B cell (primary cell): ENCODE measurements around the gene ZNF385D. TPM values are rescaled to one million over a fixed set of nuclear protein-coding genes. Genes with fewer than 3 reads are reported as not detected.

Experiments used
- ATAC-seq: fragments of 200-7000 bp; cut with Tn5 transposase; one replicate; pipeline ENCODE4 v1.10.0; 2021; ENCODE audit warnings: low read depth, mild to moderate bottlenecking, moderate number of reproducible peaks, moderate library complexity
- CTCF ChIA-PET: fragments of 350-600 bp; sonication (Branson Sonifier 250); formaldehyde crosslinking; loops from one replicate; lab custom pipeline; 2021; ENCODE audit warnings: antibody characterized with exemption, inconsistent platforms; lab: Charles Lee
- POLR2A ChIA-PET: fragments of 350-600 bp; sonication (Branson Sonifier 250); formaldehyde crosslinking; loops from one replicate; lab custom pipeline; 2021; ENCODE audit warnings: antibody characterized with exemption; lab: Charles Lee
- DNase-seq: peaks from one replicate; pipeline ENCODE4 v3.0.0; 2013
- H2AFZ ChIP-seq: 2 replicates; pipeline ENCODE4 v1.6.1; 2012; ENCODE audit warnings: mild to moderate bottlenecking, low read depth, low read length; ENCODE audit not compliant: insufficient read depth, poor library complexity, severe bottlenecking
- H3K27ac ChIP-seq, 2 donors: 1 replicate in 1 of 2; 2 replicates in 1 of 2; pipeline ENCODE4 v1.5.1; 2012 to 2013; ENCODE audit warnings: low read length in 2 of 2, mild to moderate bottlenecking in 2 of 2, moderate library complexity in 1 of 2
- H3K27me3 ChIP-seq, 4 experiments: fragments of 200-600 bp in 1 of 4; sonication (generic) in 1 of 4; replicated peaks in 1 of 4; 1 replicate in 2 of 4; 2 replicates in 2 of 4; pipeline versions ENCODE4 v1.6.1 to v1.7.0; 2013 to 2016; ENCODE audit warnings: low read length in 3 of 4, mild to moderate bottlenecking in 2 of 4, mixed read lengths in 1 of 4, moderate library complexity in 1 of 4; ENCODE audit not compliant: insufficient read depth in 4 of 4, control insufficient read depth in 3 of 4; ENCODE audit errors: control extremely low read depth in 1 of 4
- H3K36me3 ChIP-seq, 2 experiments: replicated peaks in 1 of 2; 1 replicate in 1 of 2; 2 replicates in 1 of 2; pipeline versions ENCODE4 v1.6.1 to v1.7.1; 2013; ENCODE audit warnings: low read length in 1 of 2; ENCODE audit not compliant: insufficient read depth in 2 of 2, control insufficient read depth in 1 of 2; ENCODE audit errors: control extremely low read depth in 1 of 2, extremely low read depth in 1 of 2
- H3K4me1 ChIP-seq, 2 donors: fragments of 200-600 bp in 1 of 2; sonication (generic) in 1 of 2; 1 replicate in 1 of 2; 2 replicates in 1 of 2; pipeline versions ENCODE4 v1.5.1 to v1.6.1; 2013 to 2017; ENCODE audit warnings: low read length in 2 of 2; ENCODE audit not compliant: control insufficient read depth in 2 of 2, insufficient read depth in 2 of 2
- H3K4me2 ChIP-seq: replicated peaks from 2 replicates; pipeline ENCODE3; 2012; ENCODE audit warnings: mild to moderate bottlenecking, low read depth, low read length; ENCODE audit not compliant: poor library complexity, severe bottlenecking
- H3K4me3 ChIP-seq, 5 experiments: fragments of 200-600 bp in 1 of 5; sonication (generic) in 1 of 5; 1 replicate in 3 of 5; 2 replicates in 2 of 5; pipeline versions ENCODE4 v1.5.1 to v1.7.0; 2011 to 2016; ENCODE audit warnings: low read length in 4 of 5, mild to moderate bottlenecking in 4 of 5, low read depth in 2 of 5, control low read depth in 1 of 5, moderate library complexity in 1 of 5; ENCODE audit not compliant: insufficient read depth in 1 of 5; ENCODE audit errors: control extremely low read depth in 1 of 5, extremely low read depth in 1 of 5
- H3K79me2 ChIP-seq: fragments of 200-600 bp; sonication (generic); one replicate; pipeline ENCODE4 v1.6.0; 2016; ENCODE audit warnings: low read length; ENCODE audit not compliant: control insufficient read depth, insufficient read depth
- H3K9ac ChIP-seq: fragments of 200-600 bp; sonication (generic); 2 replicates; pipeline ENCODE4 v1.6.1; 2017; ENCODE audit warnings: mild to moderate bottlenecking, low read length, moderate library complexity
- H3K9me3 ChIP-seq, 3 donors: one replicate each; pipeline versions ENCODE4 v1.6.1 to v1.7.1; 2013; ENCODE audit warnings: low read length in 2 of 3; ENCODE audit not compliant: control insufficient read depth in 2 of 3, insufficient read depth in 1 of 3; ENCODE audit errors: control extremely low read depth in 1 of 3
- H4K20me1 ChIP-seq: 2 replicates; pipeline ENCODE4 v1.6.0; 2012; ENCODE audit warnings: mild to moderate bottlenecking, low read length; ENCODE audit not compliant: insufficient read depth, control insufficient read depth, poor library complexity, severe bottlenecking
- H3K27ac Mint-ChIP-seq: one replicate; pipeline ENCODE4 v1.8.0; 2021; ENCODE audit warnings: mixed read lengths
- H3K27me3 Mint-ChIP-seq: one replicate; pipeline ENCODE4 v1.8.0; 2021; ENCODE audit warnings: mixed read lengths
- H3K4me1 Mint-ChIP-seq: one replicate; pipeline ENCODE4 v1.8.0; 2021; ENCODE audit warnings: mixed read lengths
- H3K4me3 Mint-ChIP-seq: one replicate; pipeline ENCODE4 v1.8.0; 2021; ENCODE audit warnings: mixed read lengths
- H3K9me3 Mint-ChIP-seq: one replicate; pipeline ENCODE4 v1.8.0; 2022; ENCODE audit warnings: mixed read lengths; ENCODE audit not compliant: insufficient read depth
- EZH2 ChIP-seq: IDR thresholded peaks from 2 replicates; pipeline ENCODE4 v1.6.1; 2012; ENCODE audit warnings: borderline replicate concordance, low read depth, mild to moderate bottlenecking, moderate library complexity, low read length; ENCODE audit not compliant: insufficient read depth, poor library complexity, severe bottlenecking
- WGBS: methylation state at CpG from one replicate; pipeline ENCODE4 v1.1.5; 2013; ENCODE audit warnings: missing lambda C conversion rate; ENCODE audit not compliant: insufficient coverage; 5-methylcytosine and 5-hydroxymethylcytosine counted together
- intact Hi-C: fragments of 100-400 bp; cut with micrococcal nuclease; formaldehyde crosslinking; loops from one replicate; pipeline ENCODE4 v1.10.0; 2022
- polyA plus RNA-seq: library from polyadenylated mRNA; depleted of rRNA; stranded (reverse); fragments of >200 nt; gene quantifications from 2 replicates; pipeline ENCODE4 v1.2.3, GENCODE V29; 2012
- total RNA-seq, 2 donors: library from RNA; stranded (reverse); fragments of 120-200 nt in 1 of 2; gene quantifications; 1 replicate in 1 of 2; 2 replicates in 1 of 2; pipeline versions ENCODE4 v1.2.3 to v1.2.4, GENCODE V29; 2013 to 2022
- TF ChIP-seq, protein P1 (sequence below): fragments of 200-600 bp; IDR thresholded peaks from one replicate; pipeline ENCODE4 v1.8.0; 2022; ENCODE audit warnings: antibody characterized with exemption, mild to moderate bottlenecking

Gene ZNF385D
- total and polyA plus RNA-seq, 2 donors (not counting 1 experiment from before 2014, with no cell fraction given): not detected

DNA sequence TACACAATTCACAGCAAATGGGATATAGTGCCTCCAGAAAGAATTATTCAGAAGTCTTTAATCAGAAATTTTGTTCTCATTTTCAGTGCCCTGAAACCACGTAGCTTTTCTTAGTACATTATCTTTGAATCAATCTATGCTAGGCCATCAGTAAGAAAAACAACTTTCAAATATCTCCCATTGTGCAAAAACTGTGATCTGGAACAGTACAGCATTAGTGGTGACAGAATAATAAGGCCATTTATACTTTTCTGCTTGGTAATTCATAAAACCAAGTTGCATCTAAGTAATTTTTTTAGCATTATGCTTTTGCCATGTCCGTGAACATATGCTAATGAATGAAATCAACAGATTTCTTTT lies 35.4 kb upstream of the ZNF385D start:
- no peaks in the 10 kb centered on the region for H3K36me3 ChIP-seq
- H3K4me3 Mint-ChIP-seq: no peak overlapping the region
- H4K20me1 ChIP-seq: no peaks in the 10 kb centered on the region
- no peaks in the 10 kb centered on the region for H3K27me3 Mint-ChIP-seq
- no peak overlapping the region for H3K4me3 ChIP-seq
- intact Hi-C loops: no loop called here
- no peak for TF ChIP-seq EZH2
- TF ChIP-seq, protein P1, sequence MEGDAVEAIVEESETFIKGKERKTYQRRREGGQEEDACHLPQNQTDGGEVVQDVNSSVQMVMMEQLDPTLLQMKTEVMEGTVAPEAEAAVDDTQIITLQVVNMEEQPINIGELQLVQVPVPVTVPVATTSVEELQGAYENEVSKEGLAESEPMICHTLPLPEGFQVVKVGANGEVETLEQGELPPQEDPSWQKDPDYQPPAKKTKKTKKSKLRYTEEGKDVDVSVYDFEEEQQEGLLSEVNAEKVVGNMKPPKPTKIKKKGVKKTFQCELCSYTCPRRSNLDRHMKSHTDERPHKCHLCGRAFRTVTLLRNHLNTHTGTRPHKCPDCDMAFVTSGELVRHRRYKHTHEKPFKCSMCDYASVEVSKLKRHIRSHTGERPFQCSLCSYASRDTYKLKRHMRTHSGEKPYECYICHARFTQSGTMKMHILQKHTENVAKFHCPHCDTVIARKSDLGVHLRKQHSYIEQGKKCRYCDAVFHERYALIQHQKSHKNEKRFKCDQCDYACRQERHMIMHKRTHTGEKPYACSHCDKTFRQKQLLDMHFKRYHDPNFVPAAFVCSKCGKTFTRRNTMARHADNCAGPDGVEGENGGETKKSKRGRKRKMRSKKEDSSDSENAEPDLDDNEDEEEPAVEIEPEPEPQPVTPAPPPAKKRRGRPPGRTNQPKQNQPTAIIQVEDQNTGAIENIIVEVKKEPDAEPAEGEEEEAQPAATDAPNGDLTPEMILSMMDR: no peak
- H3K9me3 ChIP-seq: no peaks in the 10 kb centered on the region
- no peak overlapping the region for H3K27ac ChIP-seq
- CTCF ChIA-PET: no interaction called here
- POLR2A ChIA-PET: no interaction called here
- no peak overlapping the region for H3K4me2 ChIP-seq
- no peak overlapping the region for H3K27ac Mint-ChIP-seq
- no peaks in the 10 kb centered on the region for H3K27me3 ChIP-seq
- peaks cover 3% of the 10 kb centered on the region for H3K9me3 Mint-ChIP-seq
- H2AFZ ChIP-seq: no peak overlapping the region
- H3K4me1 Mint-ChIP-seq: peaks cover 5% of the 10 kb centered on the region
- no peaks in the 10 kb centered on the region for H3K79me2 ChIP-seq
- H3K9ac ChIP-seq: no peak overlapping the region
- DNase-seq (no peak), ATAC-seq (no peak)
- WGBS: no CpG with 5 or more reads among the region's 2 CpGs
- H3K4me1 ChIP-seq: no peaks in the 10 kb centered on the region

DNA sequence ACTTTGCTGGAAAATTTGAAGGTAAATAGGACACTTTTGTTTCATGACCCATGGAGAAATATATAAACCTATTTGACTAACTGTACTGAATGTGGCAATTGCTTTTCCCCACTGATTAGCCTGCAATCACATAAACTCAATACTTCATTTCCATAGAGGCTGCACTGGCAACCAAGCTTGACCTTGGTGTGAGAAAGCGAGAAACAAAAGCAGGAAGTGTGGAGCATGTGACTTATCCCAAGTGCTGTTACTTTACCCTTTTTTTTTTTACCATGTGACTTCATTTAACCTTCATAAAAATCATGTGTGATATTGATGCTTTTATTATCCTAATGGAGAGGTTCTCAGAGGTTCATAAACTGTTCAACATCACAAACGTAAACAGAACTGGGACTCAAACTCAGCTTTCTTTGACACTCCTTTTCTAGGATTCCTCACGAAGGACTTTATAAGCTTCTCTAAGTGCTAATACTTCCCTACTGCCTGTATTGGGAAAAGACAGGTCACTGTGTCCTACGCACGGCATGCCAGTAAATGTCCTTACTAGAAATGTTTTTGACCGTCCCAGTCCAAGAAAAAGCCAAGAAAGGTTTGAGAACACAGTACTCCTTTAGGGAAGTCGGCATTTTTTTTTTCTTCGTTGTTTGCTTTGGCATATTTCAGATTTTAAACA lies 34.9 kb upstream of the ZNF385D start:
- peaks cover 5% of the 10 kb centered on the region for H3K4me1 Mint-ChIP-seq
- no peak overlapping the region for H2AFZ ChIP-seq

More for the DNA sequence above, 34.9 kb upstream of the ZNF385D start:
- Histone ChIP-seq H4K20me1 (no peaks in the 10 kb centered on the region), H3K4me3 (no peak overlapping the region), H3K36me3 (no peaks in the 10 kb centered on the region), H3K9ac (no peak overlapping the region), H3K27ac (no peak overlapping the region), H3K4me1 (no peaks in the 10 kb centered on the region), H3K9me3 (no peaks in the 10 kb centered on the region), H3K79me2 (no peaks in the 10 kb centered on the region), H3K27me3 (no peaks in the 10 kb centered on the region), H3K4me2 (no peak overlapping the region)
- intact Hi-C loops: no loop called here
- ChIA-PET CTCF (no interaction called here), POLR2A (no interaction called here)
- peaks cover 3% of the 10 kb centered on the region for H3K9me3 Mint-ChIP-seq
- no peaks in the 10 kb centered on the region for H3K27me3 Mint-ChIP-seq
- no peak for ATAC-seq
- no peak overlapping the region for H3K4me3 Mint-ChIP-seq
- no peak overlapping the region for H3K27ac Mint-ChIP-seq
- no peak for DNase-seq
- 92% methylated on average over 4 of the region's 8 CpGs for WGBS
- TF ChIP-seq, protein P1: no peak
- TF ChIP-seq EZH2: no peak
